Measurements from ENCODE around the gene UBE4A. TPM values are rescaled to one million over a fixed set of nuclear protein-coding genes. Genes with fewer than 3 reads are reported as not detected.
"Not testable (repeated sequence)": the region's sequence is repeated elsewhere in the genome, so short reads cannot be mapped to it uniquely, and the experiment has no call there.

Gene UBE4A
- total and polyA plus RNA-seq, 8 donors = 40.3 to 47.7 (median 44.0) TPM

DNA sequence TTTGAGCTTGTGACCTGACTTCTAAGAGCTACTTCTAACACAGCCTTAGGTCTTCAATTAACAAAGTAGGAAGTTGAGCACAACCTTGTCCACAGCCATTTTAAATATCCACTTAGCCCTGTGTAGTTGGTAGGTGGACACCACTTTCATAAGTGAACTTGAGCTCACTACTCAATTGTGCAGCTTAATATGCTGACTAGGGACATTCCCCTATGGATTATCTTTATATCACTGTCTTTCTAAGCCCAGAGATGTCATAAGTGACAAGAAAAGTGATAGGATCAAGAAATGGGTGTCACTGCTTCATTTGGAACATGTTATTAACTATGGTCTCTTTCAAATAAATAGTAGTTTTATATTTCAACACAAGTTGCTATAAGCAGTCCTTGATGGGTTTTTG lies 38.0 kb downstream of the UBE4A start:
- Histone ChIP-seq H3K4me1 (peaks cover under 1 to 14% of the 10 kb centered on the region in 2 donors), H3K4me3 (no peak overlapping the region), H3K27me3 (no peaks in the 10 kb centered on the region), H3K9me3 (no peaks in the 10 kb centered on the region), H3K36me3 (peaks cover 0 to 54% of the 10 kb centered on the region in 2 donors), H3K27ac (no peak overlapping the region)
- TF ChIP-seq, protein P1, sequence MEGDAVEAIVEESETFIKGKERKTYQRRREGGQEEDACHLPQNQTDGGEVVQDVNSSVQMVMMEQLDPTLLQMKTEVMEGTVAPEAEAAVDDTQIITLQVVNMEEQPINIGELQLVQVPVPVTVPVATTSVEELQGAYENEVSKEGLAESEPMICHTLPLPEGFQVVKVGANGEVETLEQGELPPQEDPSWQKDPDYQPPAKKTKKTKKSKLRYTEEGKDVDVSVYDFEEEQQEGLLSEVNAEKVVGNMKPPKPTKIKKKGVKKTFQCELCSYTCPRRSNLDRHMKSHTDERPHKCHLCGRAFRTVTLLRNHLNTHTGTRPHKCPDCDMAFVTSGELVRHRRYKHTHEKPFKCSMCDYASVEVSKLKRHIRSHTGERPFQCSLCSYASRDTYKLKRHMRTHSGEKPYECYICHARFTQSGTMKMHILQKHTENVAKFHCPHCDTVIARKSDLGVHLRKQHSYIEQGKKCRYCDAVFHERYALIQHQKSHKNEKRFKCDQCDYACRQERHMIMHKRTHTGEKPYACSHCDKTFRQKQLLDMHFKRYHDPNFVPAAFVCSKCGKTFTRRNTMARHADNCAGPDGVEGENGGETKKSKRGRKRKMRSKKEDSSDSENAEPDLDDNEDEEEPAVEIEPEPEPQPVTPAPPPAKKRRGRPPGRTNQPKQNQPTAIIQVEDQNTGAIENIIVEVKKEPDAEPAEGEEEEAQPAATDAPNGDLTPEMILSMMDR (IDR thresholded peaks at IDR 0.05) = no peak
- ATAC-seq (no peak), DNase-seq (no peak)
- intact Hi-C loops (cut with DNase I) = loop anchor here in 1 of 2 donors (10.0 kb wide), 1 partner anchor 87 kb away; no protein-coding TSS in a partner anchor

DNA sequence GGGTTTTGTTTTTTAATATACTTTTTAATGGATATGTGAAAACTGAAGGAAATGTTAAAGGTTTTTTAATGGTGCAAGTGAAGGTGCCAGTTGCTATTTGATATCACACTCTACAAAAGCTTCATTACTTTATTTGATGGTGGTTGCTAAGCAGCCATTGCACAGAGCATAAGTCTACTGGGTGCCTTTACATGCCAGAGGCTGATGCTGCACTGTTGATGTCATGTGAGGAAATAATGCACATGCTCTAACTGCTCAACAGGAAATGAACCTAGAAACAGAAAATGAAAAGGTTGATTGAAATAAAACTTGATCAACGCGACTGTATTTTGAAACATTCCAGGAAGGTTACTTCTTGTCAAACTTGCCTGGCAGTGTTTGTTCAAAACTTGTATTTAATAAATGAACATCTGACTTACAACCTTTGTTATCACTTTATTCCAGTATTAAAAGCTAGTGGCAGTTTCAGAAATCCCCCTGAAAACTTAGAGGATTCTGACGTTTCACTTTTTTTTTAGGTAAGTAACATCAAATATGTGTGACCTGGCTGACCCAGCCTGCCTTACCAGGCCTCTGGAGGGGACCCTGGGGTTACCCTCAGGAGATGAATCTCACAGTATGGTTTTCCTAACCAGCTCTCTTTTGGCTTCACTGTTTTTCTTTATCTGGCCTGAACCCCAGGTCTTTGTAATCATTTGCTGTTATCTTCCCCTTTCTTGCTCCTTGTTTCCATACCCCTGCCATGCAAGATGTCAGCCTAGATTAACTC lies 39.6 kb downstream of the UBE4A start:
- TF ChIP-seq, protein P1 (IDR thresholded peaks at IDR 0.05) = no peak
- Histone ChIP-seq H3K4me1 (peaks cover 14 to 29% of the 10 kb centered on the region in 2 donors), H3K36me3 (peaks cover 0 to 38% of the 10 kb centered on the region in 2 donors), H3K27me3 (no peaks in the 10 kb centered on the region), H3K9me3 (no peaks in the 10 kb centered on the region), H3K4me3 (no peak overlapping the region), H3K27ac (peak overlapping the region in 1 of 2 donors; percentile 24)
- DNase-seq = no peak
- intact Hi-C loops (cut with DNase I) = loop anchor here in 1 of 2 donors (10.0 kb wide), 1 partner anchor 86 kb away; no protein-coding TSS in a partner anchor
- ATAC-seq = no peak

DNA sequence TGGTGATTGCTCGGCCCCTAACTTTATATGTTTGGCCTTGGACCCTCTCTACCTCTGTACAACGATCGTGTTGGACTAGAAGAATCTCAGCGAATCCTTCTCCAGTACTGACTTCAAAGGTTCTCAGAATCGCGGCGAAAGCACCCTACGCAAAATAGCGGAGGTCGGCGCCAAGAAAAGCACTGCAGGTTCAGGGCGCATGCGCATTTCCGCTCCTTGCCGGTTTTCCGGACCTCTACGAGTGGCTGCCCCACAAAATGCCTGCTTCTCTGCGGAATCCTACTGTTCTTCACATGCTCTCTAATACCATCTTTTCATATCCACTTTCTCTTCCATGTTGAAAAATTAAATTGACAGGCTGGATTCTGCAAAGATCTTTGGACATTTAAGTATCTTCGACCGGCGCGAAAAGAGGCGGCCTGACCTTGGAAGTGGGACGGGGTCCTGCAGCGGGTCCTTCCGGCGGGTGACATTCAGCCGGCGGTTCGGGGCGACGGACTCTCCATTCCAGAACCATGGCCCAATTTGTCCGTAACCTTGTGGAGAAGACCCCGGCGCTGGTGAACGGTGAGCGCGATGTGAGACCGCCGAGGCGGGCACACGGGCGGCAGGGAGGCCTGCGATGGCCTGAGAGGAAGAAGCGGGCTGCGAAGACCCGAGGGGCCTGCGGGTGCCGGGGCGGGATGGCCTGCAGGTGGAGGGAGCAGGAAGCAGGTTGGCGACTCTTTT lies 41.9 kb downstream of the UBE4A start, which contains the start of gene ATP5MG:
ATP5MG (plus strand) TSS at position 456 of the 729 bp plus-strand sequence; CDS start at position 516, 60 bp downstream.
- H3K27me3 ChIP-seq = no peaks in the 10 kb centered on the region
- H3K4me1 ChIP-seq = peaks cover 14 to 42% of the 10 kb centered on the region in 2 donors
- H3K4me3 ChIP-seq = peak within 1 kb of the TSS; percentile 80 to 89
- peak; percentile 91 to 95 (median 92) for DNase-seq
- no peaks in the 10 kb centered on the region for H3K9me3 ChIP-seq
- intact Hi-C loops (cut with DNase I) = loop anchor here in 1 of 2 donors (10.0 kb wide), 1 partner anchor 83 kb away; no protein-coding TSS in a partner anchor
- peak within 1 kb of the TSS; percentile 84 to 91 for H3K27ac ChIP-seq
- peaks cover 0 to 25% of the 10 kb centered on the region in 2 donors for H3K36me3 ChIP-seq
- TF ChIP-seq, protein P1 (IDR thresholded peaks at IDR 0.05) = no peak
- peak; percentile 91 for ATAC-seq

DNA sequence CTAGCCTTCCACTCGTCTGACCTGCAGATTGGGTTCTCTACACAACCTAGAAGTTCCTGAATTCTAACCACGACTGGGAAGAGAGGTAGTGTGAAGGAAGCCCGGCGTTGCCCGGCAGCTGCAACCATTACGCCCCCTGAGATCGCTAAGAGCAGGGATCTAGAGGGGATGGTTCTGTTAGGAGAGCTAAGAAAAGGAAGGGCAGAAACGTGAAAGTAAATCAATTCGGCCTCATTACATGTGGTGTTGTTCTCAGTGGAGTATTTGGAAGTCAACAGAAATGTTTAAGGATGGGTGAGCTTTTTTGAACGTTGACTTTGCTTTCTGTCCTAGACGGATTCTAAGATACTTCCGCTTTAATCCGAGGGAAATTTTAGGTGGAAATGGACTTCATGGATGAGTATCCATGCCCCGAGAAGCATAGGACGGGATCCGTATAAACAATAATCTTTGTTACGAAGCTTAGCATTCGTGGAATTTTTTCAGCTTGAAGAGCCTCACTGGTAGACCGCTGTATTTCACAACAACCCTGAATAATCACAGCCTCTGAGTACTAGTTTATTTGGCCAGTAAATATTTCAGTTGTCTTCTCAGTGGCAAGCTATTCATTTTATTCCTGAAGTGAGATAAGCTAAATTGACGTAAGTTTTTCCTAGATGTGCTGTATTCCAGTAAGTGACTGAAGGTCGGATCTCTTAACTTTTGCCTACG lies 42.6 kb downstream of the UBE4A start:
- intact Hi-C loops (cut with DNase I) = loop anchor here in 1 of 2 donors (10.0 kb wide), 1 partner anchor 83 kb away; no protein-coding TSS in a partner anchor
- peak overlapping the region; percentile 80 to 89 for H3K4me3 ChIP-seq
- H3K27me3 ChIP-seq = no peaks in the 10 kb centered on the region
- DNase-seq (peak in 1 of 4 donors; percentile 2), ATAC-seq (peak; percentile 61)
- H3K27ac ChIP-seq = peak overlapping the region; percentile 84 to 91
- TF ChIP-seq, protein P1 (IDR thresholded peaks at IDR 0.05) = no peak
- H3K36me3 ChIP-seq = peaks cover 0 to 25% of the 10 kb centered on the region in 2 donors
- no peaks in the 10 kb centered on the region for H3K9me3 ChIP-seq
- H3K4me1 ChIP-seq = peaks cover 14 to 42% of the 10 kb centered on the region in 2 donors

DNA sequence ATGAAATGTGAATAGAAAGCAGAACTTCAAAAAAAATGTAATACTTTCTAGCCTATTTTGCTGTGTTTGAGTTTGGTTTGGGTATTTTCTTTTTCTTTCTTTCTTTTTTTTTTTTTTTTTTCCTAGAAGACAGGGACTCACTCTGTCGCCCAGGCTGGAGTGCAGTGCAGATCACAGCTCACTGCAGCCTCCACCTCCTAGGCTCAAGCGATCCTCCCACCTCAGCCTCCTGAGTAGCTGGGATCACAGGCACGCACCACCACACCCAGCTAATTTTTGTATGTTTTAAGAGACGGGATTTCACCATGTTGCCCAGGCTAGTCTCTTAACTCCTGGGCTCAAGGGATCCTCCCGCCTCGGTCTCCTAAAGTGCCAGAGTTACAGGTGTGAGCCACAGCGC lies 43.2 kb downstream of the UBE4A start:
- Histone ChIP-seq H3K4me3 (peak overlapping the region; percentile 80 to 89), H3K27ac (peak overlapping the region; percentile 84 to 91), H3K36me3 (peaks cover 0 to 25% of the 10 kb centered on the region in 2 donors), H3K4me1 (peaks cover 14 to 42% of the 10 kb centered on the region in 2 donors)
- not testable (repeated sequence) for ATAC-seq, H3K27me3 ChIP-seq, DNase-seq, H3K9me3 ChIP-seq
- intact Hi-C loops (cut with DNase I) = loop anchor here in 1 of 2 donors (10.0 kb wide), 1 partner anchor 82 kb away; no protein-coding TSS in a partner anchor

Measured in left lung (tissue), 10 donors.